Fibroblast of mammary gland (primary cell): ENCODE measurements around the gene GPATCH4.
A peak's percentile ranks its signal among the peaks of the same experiment; 100 is the strongest.

Source experiments
- DNase-seq: peaks from one replicate; pipeline ENCODE4 v3.0.0-alpha.2; 2010; ENCODE audit warnings: low read depth
- H3K4me3 ChIP-seq: 2 replicates; pipeline ENCODE4 v1.5.1; 2011; ENCODE audit warnings: low read depth, mild to moderate bottlenecking, low read length, moderate library complexity; ENCODE audit not compliant: control insufficient read depth
- CTCF ChIP-seq: conservative IDR thresholded peaks from 2 replicates; pipeline ENCODE4 v1.5.1; 2011; ENCODE audit warnings: low read depth, low read length, inconsistent platforms; ENCODE audit not compliant: control insufficient read depth, insufficient read depth

GPATCH4 gene

GRCh38 chr1:156579472-156579871, 21.8 kb downstream of the GPATCH4 start, which contains the start of gene TTC24:
TSS of gene TTC24 (plus strand) at chr1:156579723. CDS start at chr1:156581365, 1,642 bp downstream.
- no peak within 1 kb of the TSS for H3K4me3 ChIP-seq
- DNase-seq = no peak
- TF ChIP-seq CTCF = no peak

- H3K4me3 ChIP-seq = no peak overlapping the region
- no peak for DNase-seq
- no peak for TF ChIP-seq CTCF
Observed at GRCh38 chr1:156578055-156578454, 23.2 kb downstream of the GPATCH4 start.

GRCh38 chr1:156577550-156577949, 23.7 kb downstream of the GPATCH4 start:
- TF ChIP-seq CTCF = no peak
- DNase-seq = no peak
- H3K4me3 ChIP-seq = no peak overlapping the region

- DNase-seq = no peak
- TF ChIP-seq CTCF = no peak
- H3K4me3 ChIP-seq = no peak overlapping the region
Observed at GRCh38 chr1:156574039-156574633, 27.1 kb downstream of the GPATCH4 start.

DNA sequence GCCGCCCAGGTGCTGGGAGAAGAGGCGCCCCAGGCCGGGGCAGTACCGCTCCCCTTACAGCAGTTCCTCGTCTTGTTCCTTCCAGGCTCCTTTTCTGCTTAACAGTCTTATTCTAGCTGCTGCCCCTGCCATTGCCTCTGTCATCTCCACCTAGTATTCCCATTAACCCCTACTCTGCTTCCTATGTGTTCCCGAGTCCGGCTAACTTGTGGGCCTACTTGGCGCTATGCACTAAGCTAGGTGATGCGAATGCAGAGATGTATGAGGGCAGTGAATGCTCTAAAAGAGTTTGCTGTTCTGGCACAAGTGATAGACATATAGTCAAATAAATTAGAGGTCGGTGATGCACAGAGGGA, 28.6 kb downstream of the GPATCH4 start:
- H3K4me3 ChIP-seq = peak overlapping the region; percentile 87

GRCh38 chr1:156571919-156572662, 29.2 kb downstream of the GPATCH4 start, which contains the start of gene IQGAP3:
TSS of gene IQGAP3 (minus strand) at chr1:156572565. CDS start at chr1:156572529, 36 bp downstream.
- peak; percentile 76 for DNase-seq
- peak within 1 kb of the TSS; percentile 87 for H3K4me3 ChIP-seq
- no peak for TF ChIP-seq CTCF

More for the DNA sequence above, 28.6 kb downstream of the GPATCH4 start:
- no peak for DNase-seq
- no peak for TF ChIP-seq CTCF
